Lower leg skin (tissue), 3 donors: ENCODE measurements around the gene ROR1.

Source experiments
- CTCF ChIP-seq, 3 donors: fragments of 450-650 bp; IDR thresholded peaks; one replicate each; pipeline ENCODE4 v1.5.1; 2016; ENCODE audit warnings: antibody characterized with exemption in 3 of 3, mild to moderate bottlenecking in 3 of 3, moderate library complexity in 2 of 3
- POLR2A ChIP-seq, 2 donors: fragments of 450-650 bp; IDR thresholded peaks; one replicate each; pipeline ENCODE4 v1.6.1; 2016 to 2017; ENCODE audit warnings: antibody characterized with exemption in 2 of 2, mild to moderate bottlenecking in 1 of 2, moderate library complexity in 1 of 2

DNA sequence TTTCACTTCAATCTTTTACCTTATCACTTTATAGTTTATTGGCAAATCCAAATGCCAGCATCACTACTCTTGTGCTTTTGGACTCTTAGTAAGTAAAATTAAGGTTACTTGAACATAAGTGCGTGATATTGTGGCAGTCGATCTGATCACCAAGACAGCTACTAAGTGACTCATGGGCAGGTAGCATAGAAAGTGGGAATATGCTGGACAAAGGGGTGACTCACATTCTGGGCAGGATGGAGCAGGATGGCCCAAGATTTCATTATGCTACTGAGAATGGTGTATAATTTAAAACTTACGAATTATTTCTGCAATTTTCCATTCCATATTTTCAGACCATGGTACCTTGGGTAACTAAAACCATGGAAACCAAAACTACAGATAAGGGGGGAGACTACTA lies 120.2 kb downstream of the ROR1 start:
- no peak for TF ChIP-seq CTCF (IDR thresholded peaks at IDR 0.05)
- no peak for TF ChIP-seq POLR2A (IDR thresholded peaks at IDR 0.05)
